ENCODE data around the gene EML4. TPM values are rescaled to one million over a fixed set of nuclear protein-coding genes. Genes with fewer than 3 reads are reported as not detected.

EML4 gene
- total and polyA plus RNA-seq, 2 of the 13 experiments (the other 11 are each of a cell fraction or from before 2014, with no cell fraction given), result 243 to 476 TPM

DNA sequence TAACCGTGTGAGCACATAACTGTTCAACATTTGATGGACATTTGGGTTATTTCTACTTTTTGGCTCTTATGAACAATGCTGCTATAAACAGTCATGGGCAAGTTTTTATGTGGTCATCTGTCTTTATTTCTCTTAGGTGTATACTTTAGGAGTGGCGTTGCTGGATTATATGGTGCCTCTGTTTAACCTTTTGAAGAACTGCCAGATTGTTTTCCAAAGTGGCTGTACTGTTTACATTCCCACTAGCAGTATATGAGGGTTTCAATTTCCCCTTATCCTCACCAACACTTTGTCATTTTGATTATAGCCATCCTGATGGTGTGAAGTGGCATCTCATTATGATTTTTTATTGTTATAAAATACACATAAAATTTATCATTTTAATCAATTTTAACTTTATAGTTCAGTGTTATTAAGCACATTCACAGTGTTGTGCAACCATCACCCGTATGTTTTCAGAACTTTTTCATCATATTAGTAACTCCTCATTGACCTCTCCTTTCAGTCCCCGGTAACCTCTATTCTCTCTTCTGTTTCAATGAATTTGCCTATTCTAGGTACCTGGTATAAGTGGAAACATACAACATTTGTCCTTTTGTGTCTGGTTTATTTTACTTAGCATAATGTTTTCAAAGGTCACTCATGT is 55.4 kb downstream of the EML4 start:
- DNase-seq (ENCODE audit: low spot score) (no peak), ATAC-seq (no peak), FAIRE-seq (no peak)
- ChIA-PET POLR2A (no interaction called here), CTCF (ENCODE audit: low intra/inter-chr PET ratio, low total read pairs) (no interaction called here)
- Histone ChIP-seq H4K20me1 (ENCODE audit: insufficient read depth, low read length) (peaks cover 100% of the 10 kb centered on the region), H3K4me1 (ENCODE audit: insufficient read depth, low read length) (peaks cover 98% of the 10 kb centered on the region), H3K9ac (ENCODE audit: insufficient read depth, low read depth, low read length) (no peak overlapping the region), H3K79me2 (ENCODE audit: insufficient read depth, low read length) (peaks cover 100% of the 10 kb centered on the region), H3K9me3 (ENCODE audit: low read length) (no peaks in the 10 kb centered on the region), H3K4me2 (ENCODE audit: low read depth, low read length) (peak overlapping the region; percentile 14; the same call in 1 of the 2 replicates), H3K27me3 (ENCODE audit: control insufficient read depth in 1 of 2, insufficient read depth in 2 of 2, low read length in 2 of 2) (no peaks in the 10 kb centered on the region), H2AFZ (ENCODE audit: low read length) (no peak overlapping the region), H3K4me3 (replicated peaks in 1 of 3; ENCODE audit: insufficient read depth in 1 of 3, low read depth in 2 of 3, low read length in 3 of 3) (no peak overlapping the region), H3K36me3 (replicated peaks in 1 of 2; ENCODE audit: control insufficient read depth in 1 of 2, insufficient read depth in 2 of 2, low read length in 2 of 2) (peaks cover 8 to 41% of the 10 kb centered on the region in 2 experiments), H3K27ac (ENCODE audit: extremely low read length, insufficient read depth, low read length) (no peak overlapping the region)
- in situ Hi-C loops (cut with HindIII; ENCODE audit: extremely low pct_ligation_motif_present, low pct_unique_long_range_greater_than_20kb), result no loop called here
- BruUV-seq (replicated peaks), result no TSS peak
- 78% methylated on average over 4 of the region's 4 CpGs for WGBS (ENCODE audit: low lambda C conversion rate)
- intact Hi-C loops (cut with micrococcal nuclease; ENCODE audit: unreplicated experiment), result no loop called here
- TF ChIP-seq CHCHD3 (CRISPR knock-in tag; IDR thresholded peaks at IDR 0.05) (no peak), CENPX (CRISPR knock-in tag; IDR thresholded peaks at IDR 0.05) (no peak), ZNF839 (CRISPR knock-in tag; IDR thresholded peaks at IDR 0.05; ENCODE audit: borderline replicate concordance) (no peak), THRA (CRISPR knock-in tag; IDR thresholded peaks at IDR 0.05; ENCODE audit: borderline replicate concordance) (no peak), CEBPB (IDR thresholded peaks at IDR 0.05; ENCODE audit: borderline replicate concordance, low read depth, low read length) (peak; percentile 58; the same call in 1 of the 2 replicates), GATAD2A (CRISPR knock-in tag; IDR thresholded peaks at IDR 0.05) (0 out of 2 replicates have a peak, but pooled peaks have one; percentile 38), ZFP1 (CRISPR knock-in tag; IDR thresholded peaks at IDR 0.05) (no peak), ZNF780A (CRISPR knock-in tag; IDR thresholded peaks at IDR 0.05) (no peak), RBM22 (optimal IDR thresholded peaks at IDR 0.05; ENCODE audit: low read length) (peak; percentile 77), ARNT (IDR thresholded peaks at IDR 0.05) (no peak), PAF1 (CRISPR knock-in tag; IDR thresholded peaks at IDR 0.05) (0 out of 2 replicates have a peak, but pooled peaks have one; percentile 50), PHF5A (CRISPR knock-in tag; IDR thresholded peaks at IDR 0.05; ENCODE audit: low read depth, unreplicated experiment) (no peak), ZNF274 (CRISPR knock-in tag; IDR thresholded peaks at IDR 0.05) (no peak), MED1 (CRISPR knock-in tag; IDR thresholded peaks at IDR 0.05) (0 out of 2 replicates have a peak, but pooled peaks have one; percentile 34), ZNF552 (CRISPR knock-in tag; IDR thresholded peaks at IDR 0.05; ENCODE audit: borderline replicate concordance) (no peak), TERF1 (CRISPR knock-in tag; IDR thresholded peaks at IDR 0.05) (no peak), PPARG (CRISPR knock-in tag; conservative IDR thresholded peaks at IDR 0.05) (0 out of 2 replicates have a peak, but pooled peaks have one; percentile 15), YY1 (IDR thresholded peaks at IDR 0.05; ENCODE audit: insufficient read depth, insufficient replicate concordance, low read depth, low read length) (no peak), HHEX (CRISPR knock-in tag; IDR thresholded peaks at IDR 0.05) (no peak), ARID2 (CRISPR knock-in tag; IDR thresholded peaks at IDR 0.05; ENCODE audit: borderline replicate concordance) (0 out of 2 replicates have a peak, but pooled peaks have one; percentile 56), FOXP1 (IDR thresholded peaks at IDR 0.05) (no peak), FOXP1 (CRISPR knock-in tag; IDR thresholded peaks at IDR 0.05) (peak; percentile 26; the same call in 1 of the 2 replicates), ZNF883 (CRISPR knock-in tag; IDR thresholded peaks at IDR 0.05; ENCODE audit: not compliant biosample characterization) (no peak), IRX3 (CRISPR knock-in tag; IDR thresholded peaks at IDR 0.05; ENCODE audit: borderline replicate concordance, low read depth) (no peak), SMAD3 (CRISPR knock-in tag; IDR thresholded peaks at IDR 0.05) (0 out of 2 replicates have a peak, but pooled peaks have one; percentile 51), CBX1 (IDR thresholded peaks at IDR 0.05; ENCODE audit: low read depth) (no peak), TAF15 (IDR thresholded peaks at IDR 0.05; ENCODE audit: low read depth, low read length, poor library complexity, severe bottlenecking) (no peak)

Measured in HepG2 (cell line).